Measurements from ENCODE around the gene DDX27. TPM values are rescaled to one million over a fixed set of nuclear protein-coding genes. Genes with fewer than 3 reads are reported as not detected.

DDX27 gene
- total and polyA plus RNA-seq, 2 of the 13 experiments (the other 11 are each of a cell fraction or from before 2014, with no cell fraction given), result 42.6 to 72.8 TPM

DNA sequence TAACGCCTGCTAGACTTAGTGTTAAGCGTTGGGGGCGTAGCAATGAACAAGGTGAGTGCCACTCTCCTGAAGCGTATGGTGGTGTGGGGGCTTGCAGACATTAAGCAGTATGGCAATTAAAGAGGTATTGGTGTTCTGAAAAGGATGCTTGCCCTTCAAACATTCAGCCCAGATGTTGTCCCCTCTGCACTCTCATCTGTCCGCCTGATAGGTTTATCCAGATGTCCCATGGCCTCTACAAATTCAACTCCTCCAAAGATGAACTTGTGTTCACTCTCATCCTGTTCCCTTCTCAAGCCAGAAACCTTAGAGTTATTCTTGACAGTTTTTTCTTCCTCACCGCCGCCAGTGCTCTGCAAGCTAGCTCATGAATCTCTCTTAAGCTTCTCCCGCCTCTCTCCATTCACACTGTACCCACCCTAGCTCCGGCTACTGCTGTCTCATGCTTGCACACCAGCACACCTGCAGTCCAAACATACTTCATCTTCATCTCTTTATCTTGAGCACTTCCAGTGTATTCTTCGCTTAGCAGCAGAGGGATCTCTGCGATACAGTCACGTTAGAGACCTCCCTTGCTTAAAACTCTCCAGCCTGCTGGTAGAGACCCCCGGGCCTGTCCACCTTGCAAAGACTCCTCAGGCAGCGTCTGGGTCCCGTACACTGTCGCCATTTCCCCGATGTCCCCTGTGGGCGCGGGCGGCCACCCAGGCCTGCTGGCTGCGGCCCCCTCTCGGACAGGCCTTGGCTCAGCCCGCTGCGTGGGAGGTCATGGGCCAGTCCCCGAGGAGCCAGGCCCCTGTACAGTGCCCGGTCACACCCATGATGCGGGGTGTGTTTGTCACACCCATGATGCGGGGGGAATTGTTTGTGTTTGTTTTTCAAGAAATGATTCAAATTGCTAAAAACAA, 962 bp downstream of the DDX27 start (continued):
- TF ChIP-seq TOPORS (CRISPR knock-in tag; IDR thresholded peaks at IDR 0.05) (0 out of 2 replicates have a peak, but pooled peaks have one; percentile 8), ZKSCAN5 (CRISPR knock-in tag; IDR thresholded peaks at IDR 0.05) (no peak), PHF8 (CRISPR knock-in tag; IDR thresholded peaks at IDR 0.05) (no peak), ZFP90 (CRISPR knock-in tag; IDR thresholded peaks at IDR 0.05; ENCODE audit: borderline replicate concordance) (0 out of 2 replicates have a peak, but pooled peaks have one; percentile 46), RFXANK (CRISPR knock-in tag; IDR thresholded peaks at IDR 0.05) (no peak), ADNP (CRISPR knock-in tag; IDR thresholded peaks at IDR 0.05) (no peak), JUN (CRISPR knock-in tag; IDR thresholded peaks at IDR 0.05) (no peak), ZNF136 (CRISPR knock-in tag; IDR thresholded peaks at IDR 0.05; ENCODE audit: low read depth) (no peak), NR1H2 (CRISPR knock-in tag; IDR thresholded peaks at IDR 0.05; ENCODE audit: borderline replicate concordance, low read depth) (no peak), MYC (CRISPR knock-in tag; IDR thresholded peaks at IDR 0.05; ENCODE audit: borderline replicate concordance) (no peak), YEATS2 (CRISPR knock-in tag; IDR thresholded peaks at IDR 0.05; ENCODE audit: borderline replicate concordance) (no peak), ZSCAN9 (CRISPR knock-in tag; IDR thresholded peaks at IDR 0.05; ENCODE audit: borderline replicate concordance) (no peak), JUND (CRISPR knock-in tag; IDR thresholded peaks at IDR 0.05) (no peak), FOSL2 (CRISPR knock-in tag; IDR thresholded peaks at IDR 0.05) (no peak), ZNF564 (CRISPR knock-in tag; IDR thresholded peaks at IDR 0.05) (no peak), MIER2 (CRISPR knock-in tag; IDR thresholded peaks at IDR 0.05) (no peak), RCOR2 (CRISPR knock-in tag; IDR thresholded peaks at IDR 0.05) (no peak), SALL2 (CRISPR knock-in tag; IDR thresholded peaks at IDR 0.05) (no peak), SNRNP70 (IDR thresholded peaks at IDR 0.05; ENCODE audit: low read depth, low read length) (no peak)
- TF ChIP-seq, protein P1, sequence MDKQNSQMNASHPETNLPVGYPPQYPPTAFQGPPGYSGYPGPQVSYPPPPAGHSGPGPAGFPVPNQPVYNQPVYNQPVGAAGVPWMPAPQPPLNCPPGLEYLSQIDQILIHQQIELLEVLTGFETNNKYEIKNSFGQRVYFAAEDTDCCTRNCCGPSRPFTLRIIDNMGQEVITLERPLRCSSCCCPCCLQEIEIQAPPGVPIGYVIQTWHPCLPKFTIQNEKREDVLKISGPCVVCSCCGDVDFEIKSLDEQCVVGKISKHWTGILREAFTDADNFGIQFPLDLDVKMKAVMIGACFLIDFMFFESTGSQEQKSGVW (CRISPR knock-in tag; IDR thresholded peaks at IDR 0.05; ENCODE audit: borderline replicate concordance), result 0 out of 2 replicates have a peak, but pooled peaks have one; percentile 36
- TF ChIP-seq, protein P2, sequence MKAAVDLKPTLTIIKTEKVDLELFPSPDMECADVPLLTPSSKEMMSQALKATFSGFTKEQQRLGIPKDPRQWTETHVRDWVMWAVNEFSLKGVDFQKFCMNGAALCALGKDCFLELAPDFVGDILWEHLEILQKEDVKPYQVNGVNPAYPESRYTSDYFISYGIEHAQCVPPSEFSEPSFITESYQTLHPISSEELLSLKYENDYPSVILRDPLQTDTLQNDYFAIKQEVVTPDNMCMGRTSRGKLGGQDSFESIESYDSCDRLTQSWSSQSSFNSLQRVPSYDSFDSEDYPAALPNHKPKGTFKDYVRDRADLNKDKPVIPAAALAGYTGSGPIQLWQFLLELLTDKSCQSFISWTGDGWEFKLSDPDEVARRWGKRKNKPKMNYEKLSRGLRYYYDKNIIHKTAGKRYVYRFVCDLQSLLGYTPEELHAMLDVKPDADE (CRISPR knock-in tag; IDR thresholded peaks at IDR 0.05), result 0 out of 2 replicates have a peak, but pooled peaks have one; percentile 16
- TF ChIP-seq, protein P3, sequence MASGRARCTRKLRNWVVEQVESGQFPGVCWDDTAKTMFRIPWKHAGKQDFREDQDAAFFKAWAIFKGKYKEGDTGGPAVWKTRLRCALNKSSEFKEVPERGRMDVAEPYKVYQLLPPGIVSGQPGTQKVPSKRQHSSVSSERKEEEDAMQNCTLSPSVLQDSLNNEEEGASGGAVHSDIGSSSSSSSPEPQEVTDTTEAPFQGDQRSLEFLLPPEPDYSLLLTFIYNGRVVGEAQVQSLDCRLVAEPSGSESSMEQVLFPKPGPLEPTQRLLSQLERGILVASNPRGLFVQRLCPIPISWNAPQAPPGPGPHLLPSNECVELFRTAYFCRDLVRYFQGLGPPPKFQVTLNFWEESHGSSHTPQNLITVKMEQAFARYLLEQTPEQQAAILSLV (CRISPR knock-in tag; IDR thresholded peaks at IDR 0.05; ENCODE audit: borderline replicate concordance), result 0 out of 2 replicates have a peak, but pooled peaks have one; percentile 5
- TF ChIP-seq, protein P4, sequence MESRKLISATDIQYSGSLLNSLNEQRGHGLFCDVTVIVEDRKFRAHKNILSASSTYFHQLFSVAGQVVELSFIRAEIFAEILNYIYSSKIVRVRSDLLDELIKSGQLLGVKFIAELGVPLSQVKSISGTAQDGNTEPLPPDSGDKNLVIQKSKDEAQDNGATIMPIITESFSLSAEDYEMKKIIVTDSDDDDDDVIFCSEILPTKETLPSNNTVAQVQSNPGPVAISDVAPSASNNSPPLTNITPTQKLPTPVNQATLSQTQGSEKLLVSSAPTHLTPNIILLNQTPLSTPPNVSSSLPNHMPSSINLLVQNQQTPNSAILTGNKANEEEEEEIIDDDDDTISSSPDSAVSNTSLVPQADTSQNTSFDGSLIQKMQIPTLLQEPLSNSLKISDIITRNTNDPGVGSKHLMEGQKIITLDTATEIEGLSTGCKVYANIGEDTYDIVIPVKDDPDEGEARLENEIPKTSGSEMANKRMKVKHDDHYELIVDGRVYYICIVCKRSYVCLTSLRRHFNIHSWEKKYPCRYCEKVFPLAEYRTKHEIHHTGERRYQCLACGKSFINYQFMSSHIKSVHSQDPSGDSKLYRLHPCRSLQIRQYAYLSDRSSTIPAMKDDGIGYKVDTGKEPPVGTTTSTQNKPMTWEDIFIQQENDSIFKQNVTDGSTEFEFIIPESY (CRISPR knock-in tag; IDR thresholded peaks at IDR 0.05), result peak; percentile 41; the same call in 1 of the 2 replicates
- TF ChIP-seq, protein P5, sequence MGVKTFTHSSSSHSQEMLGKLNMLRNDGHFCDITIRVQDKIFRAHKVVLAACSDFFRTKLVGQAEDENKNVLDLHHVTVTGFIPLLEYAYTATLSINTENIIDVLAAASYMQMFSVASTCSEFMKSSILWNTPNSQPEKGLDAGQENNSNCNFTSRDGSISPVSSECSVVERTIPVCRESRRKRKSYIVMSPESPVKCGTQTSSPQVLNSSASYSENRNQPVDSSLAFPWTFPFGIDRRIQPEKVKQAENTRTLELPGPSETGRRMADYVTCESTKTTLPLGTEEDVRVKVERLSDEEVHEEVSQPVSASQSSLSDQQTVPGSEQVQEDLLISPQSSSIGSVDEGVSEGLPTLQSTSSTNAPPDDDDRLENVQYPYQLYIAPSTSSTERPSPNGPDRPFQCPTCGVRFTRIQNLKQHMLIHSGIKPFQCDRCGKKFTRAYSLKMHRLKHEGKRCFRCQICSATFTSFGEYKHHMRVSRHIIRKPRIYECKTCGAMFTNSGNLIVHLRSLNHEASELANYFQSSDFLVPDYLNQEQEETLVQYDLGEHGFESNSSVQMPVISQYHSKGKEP (CRISPR knock-in tag; IDR thresholded peaks at IDR 0.05), result no peak
